ENCODE data around the gene DENND1A. TPM values are rescaled to one million over a fixed set of nuclear protein-coding genes. Genes with fewer than 3 reads are reported as not detected.

Gene DENND1A
- total RNA-seq, 1 experiment from 2014 or later = 23.5 TPM

DNA sequence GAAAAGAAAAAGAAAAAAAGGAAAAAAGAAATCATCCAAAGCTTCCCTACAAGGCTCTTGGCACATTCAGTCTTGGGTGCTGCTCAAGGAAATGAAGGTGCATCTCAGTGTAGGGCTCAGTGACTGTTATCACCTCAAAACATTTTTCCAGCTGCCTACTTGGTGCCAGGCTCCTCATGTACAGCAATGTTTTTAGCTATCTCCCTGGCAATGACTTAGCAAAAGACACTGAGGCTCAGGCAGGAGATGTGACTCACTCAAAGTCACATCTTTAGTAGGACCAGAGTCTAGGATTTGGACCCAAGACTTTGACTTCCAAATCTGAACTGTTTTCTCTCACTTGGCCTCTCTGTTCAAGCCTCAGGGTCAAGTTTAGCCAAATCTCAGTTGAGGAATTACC lies 309.7 kb downstream of the DENND1A start:
- ChIA-PET POLR2A (interaction anchor here (0.6 kb wide), 1 partner anchor 752 kb away, joined by 3 read pairs; no protein-coding TSS in a partner anchor), CTCF (no interaction called here)
- Mint-ChIP-seq H3K4me3 (no peak overlapping the region), H3K9me3 (no peaks in the 10 kb centered on the region), H3K27me3 (ENCODE audit: low read depth) (peaks cover 21% of the 10 kb centered on the region), H3K36me3 (no peaks in the 10 kb centered on the region), H3K4me1 (peaks cover 60% of the 10 kb centered on the region), H3K27ac (no peak overlapping the region)
- no peak for ATAC-seq
- no peak for DNase-seq (ENCODE audit: low spot score)
- TF ChIP-seq RORB (CRISPR knock-in tag; IDR thresholded peaks at IDR 0.05) = no peak
- no peak for TF ChIP-seq USF1 (CRISPR knock-in tag; IDR thresholded peaks at IDR 0.05)
- no peak for TF ChIP-seq PRRX2 (CRISPR knock-in tag; IDR thresholded peaks at IDR 0.05)
- TF ChIP-seq, protein P1, sequence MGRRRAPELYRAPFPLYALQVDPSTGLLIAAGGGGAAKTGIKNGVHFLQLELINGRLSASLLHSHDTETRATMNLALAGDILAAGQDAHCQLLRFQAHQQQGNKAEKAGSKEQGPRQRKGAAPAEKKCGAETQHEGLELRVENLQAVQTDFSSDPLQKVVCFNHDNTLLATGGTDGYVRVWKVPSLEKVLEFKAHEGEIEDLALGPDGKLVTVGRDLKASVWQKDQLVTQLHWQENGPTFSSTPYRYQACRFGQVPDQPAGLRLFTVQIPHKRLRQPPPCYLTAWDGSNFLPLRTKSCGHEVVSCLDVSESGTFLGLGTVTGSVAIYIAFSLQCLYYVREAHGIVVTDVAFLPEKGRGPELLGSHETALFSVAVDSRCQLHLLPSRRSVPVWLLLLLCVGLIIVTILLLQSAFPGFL (CRISPR knock-in tag; IDR thresholded peaks at IDR 0.05; ENCODE audit: borderline replicate concordance) = no peak
- TF ChIP-seq MXD4 (CRISPR knock-in tag; IDR thresholded peaks at IDR 0.05; ENCODE audit: borderline replicate concordance) = no peak
- no peak for TF ChIP-seq NFYB (CRISPR knock-in tag; conservative IDR thresholded peaks at IDR 0.05; ENCODE audit: low read depth)
- no peak for TF ChIP-seq ZNF423 (CRISPR knock-in tag; IDR thresholded peaks at IDR 0.05)
- TF ChIP-seq TCF7 (CRISPR knock-in tag; IDR thresholded peaks at IDR 0.05; ENCODE audit: low read depth) = no peak
- no peak for TF ChIP-seq CREM (CRISPR knock-in tag; IDR thresholded peaks at IDR 0.05)
- TF ChIP-seq ZNF263 (CRISPR knock-in tag; IDR thresholded peaks at IDR 0.05; ENCODE audit: low read depth) = no peak

DNA sequence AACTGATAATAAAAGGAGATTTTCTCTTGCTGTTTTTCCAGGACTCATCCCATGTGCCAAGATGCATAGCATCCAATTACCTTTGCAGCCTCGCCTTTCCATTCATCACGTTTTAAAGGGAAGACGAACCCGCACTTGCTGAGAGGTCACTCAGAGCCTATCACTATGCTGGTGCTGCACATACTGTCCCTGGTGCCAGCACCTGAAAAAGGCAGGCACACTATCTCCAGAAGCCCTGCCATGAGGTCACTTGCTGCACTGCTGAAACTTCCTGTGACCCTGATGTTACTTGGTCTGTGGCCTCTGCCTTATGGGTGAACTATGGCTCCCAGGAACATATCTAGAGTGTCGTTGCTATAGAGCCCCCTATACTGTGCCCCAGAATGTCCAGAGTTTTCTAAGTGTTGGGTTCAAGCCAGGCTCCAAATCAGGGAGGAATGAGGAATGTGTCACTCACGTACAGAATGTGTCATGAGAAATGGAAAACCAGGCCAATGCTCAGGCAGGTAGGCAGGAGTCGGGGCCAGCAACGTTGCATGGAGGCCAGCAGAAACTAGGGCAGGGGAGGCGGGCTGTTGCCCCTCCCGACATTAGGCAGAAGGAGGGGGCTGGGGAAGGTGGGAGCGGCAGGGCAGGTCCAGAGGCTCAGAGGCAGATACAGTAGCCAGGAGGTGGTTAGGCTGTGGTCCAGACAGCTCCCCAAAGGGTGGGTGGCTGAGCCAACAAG lies 311.8 kb downstream of the DENND1A start:
- Mint-ChIP-seq H3K9me3 (no peaks in the 10 kb centered on the region), H3K36me3 (no peaks in the 10 kb centered on the region), H3K27me3 (ENCODE audit: low read depth) (peaks cover 31% of the 10 kb centered on the region), H3K4me1 (peaks cover 46% of the 10 kb centered on the region), H3K4me3 (no peak overlapping the region), H3K27ac (peak overlapping the region; percentile 62; the same call in 1 of the 2 replicates)
- no peak for DNase-seq (ENCODE audit: low spot score)
- ATAC-seq = no peak
- TF ChIP-seq ZNF138 (CRISPR knock-in tag; conservative IDR thresholded peaks at IDR 0.05) = no peak
- TF ChIP-seq ATF1 (CRISPR knock-in tag; IDR thresholded peaks at IDR 0.05) = no peak
- TF ChIP-seq, protein P2, sequence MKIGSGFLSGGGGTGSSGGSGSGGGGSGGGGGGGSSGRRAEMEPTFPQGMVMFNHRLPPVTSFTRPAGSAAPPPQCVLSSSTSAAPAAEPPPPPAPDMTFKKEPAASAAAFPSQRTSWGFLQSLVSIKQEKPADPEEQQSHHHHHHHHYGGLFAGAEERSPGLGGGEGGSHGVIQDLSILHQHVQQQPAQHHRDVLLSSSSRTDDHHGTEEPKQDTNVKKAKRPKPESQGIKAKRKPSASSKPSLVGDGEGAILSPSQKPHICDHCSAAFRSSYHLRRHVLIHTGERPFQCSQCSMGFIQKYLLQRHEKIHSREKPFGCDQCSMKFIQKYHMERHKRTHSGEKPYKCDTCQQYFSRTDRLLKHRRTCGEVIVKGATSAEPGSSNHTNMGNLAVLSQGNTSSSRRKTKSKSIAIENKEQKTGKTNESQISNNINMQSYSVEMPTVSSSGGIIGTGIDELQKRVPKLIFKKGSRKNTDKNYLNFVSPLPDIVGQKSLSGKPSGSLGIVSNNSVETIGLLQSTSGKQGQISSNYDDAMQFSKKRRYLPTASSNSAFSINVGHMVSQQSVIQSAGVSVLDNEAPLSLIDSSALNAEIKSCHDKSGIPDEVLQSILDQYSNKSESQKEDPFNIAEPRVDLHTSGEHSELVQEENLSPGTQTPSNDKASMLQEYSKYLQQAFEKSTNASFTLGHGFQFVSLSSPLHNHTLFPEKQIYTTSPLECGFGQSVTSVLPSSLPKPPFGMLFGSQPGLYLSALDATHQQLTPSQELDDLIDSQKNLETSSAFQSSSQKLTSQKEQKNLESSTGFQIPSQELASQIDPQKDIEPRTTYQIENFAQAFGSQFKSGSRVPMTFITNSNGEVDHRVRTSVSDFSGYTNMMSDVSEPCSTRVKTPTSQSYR (CRISPR knock-in tag; IDR thresholded peaks at IDR 0.05) = no peak
- no peak for TF ChIP-seq FOXP1 (CRISPR knock-in tag; IDR thresholded peaks at IDR 0.05; ENCODE audit: borderline replicate concordance)
- no peak for TF ChIP-seq OVOL2 (CRISPR knock-in tag; IDR thresholded peaks at IDR 0.05; ENCODE audit: borderline replicate concordance)
- POLR2A ChIA-PET = no interaction called here
- CTCF ChIA-PET = no interaction called here

DNA sequence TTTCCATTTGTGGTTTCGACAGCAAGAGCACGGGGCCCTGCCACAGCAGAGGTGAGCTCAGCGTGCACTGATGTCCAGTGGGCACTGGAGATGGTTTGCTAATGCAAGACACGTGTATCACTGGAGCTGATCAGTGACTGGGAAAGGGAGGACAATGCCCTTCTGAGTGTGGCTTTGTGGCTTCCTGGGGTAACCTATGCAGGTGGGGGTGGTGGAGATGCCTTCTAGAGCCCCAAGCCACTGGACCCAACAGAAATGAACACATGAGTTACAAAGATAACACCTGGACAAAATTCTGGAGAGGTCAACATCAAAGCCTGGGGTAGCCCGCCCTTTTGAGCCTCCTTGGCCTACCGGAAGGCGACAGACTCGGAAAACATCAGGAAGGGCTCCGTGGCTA lies 312.6 kb downstream of the DENND1A start:
- H3K4me3 Mint-ChIP-seq = no peak overlapping the region
- no peaks in the 10 kb centered on the region for H3K9me3 Mint-ChIP-seq
- H3K4me1 Mint-ChIP-seq = peaks cover 38% of the 10 kb centered on the region
- ATAC-seq (no peak), DNase-seq (ENCODE audit: low spot score) (no peak)
- ChIA-PET CTCF (no interaction called here), POLR2A (no interaction called here)
- H3K27ac Mint-ChIP-seq = peak overlapping the region; percentile 14
- H3K36me3 Mint-ChIP-seq = no peaks in the 10 kb centered on the region
- H3K27me3 Mint-ChIP-seq (ENCODE audit: low read depth) = peaks cover 31% of the 10 kb centered on the region
- TF ChIP-seq MAX (CRISPR knock-in tag; IDR thresholded peaks at IDR 0.05) (no peak), MXD4 (CRISPR knock-in tag; IDR thresholded peaks at IDR 0.05; ENCODE audit: borderline replicate concordance) (no peak), ATF1 (CRISPR knock-in tag; IDR thresholded peaks at IDR 0.05) (no peak), FOXK1 (CRISPR knock-in tag; IDR thresholded peaks at IDR 0.05) (no peak), USF2 (CRISPR knock-in tag; IDR thresholded peaks at IDR 0.05) (no peak)
- TF ChIP-seq, protein P3, sequence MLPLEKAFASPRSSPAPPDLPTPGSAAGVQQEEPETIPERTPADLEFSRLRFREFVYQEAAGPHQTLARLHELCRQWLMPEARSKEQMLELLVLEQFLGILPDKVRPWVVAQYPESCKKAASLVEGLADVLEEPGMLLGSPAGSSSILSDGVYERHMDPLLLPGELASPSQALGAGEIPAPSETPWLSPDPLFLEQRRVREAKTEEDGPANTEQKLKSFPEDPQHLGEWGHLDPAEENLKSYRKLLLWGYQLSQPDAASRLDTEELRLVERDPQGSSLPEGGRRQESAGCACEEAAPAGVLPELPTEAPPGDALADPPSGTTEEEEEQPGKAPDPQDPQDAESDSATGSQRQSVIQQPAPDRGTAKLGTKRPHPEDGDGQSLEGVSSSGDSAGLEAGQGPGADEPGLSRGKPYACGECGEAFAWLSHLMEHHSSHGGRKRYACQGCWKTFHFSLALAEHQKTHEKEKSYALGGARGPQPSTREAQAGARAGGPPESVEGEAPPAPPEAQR (CRISPR knock-in tag; IDR thresholded peaks at IDR 0.05) = no peak
- TF ChIP-seq, protein P4, sequence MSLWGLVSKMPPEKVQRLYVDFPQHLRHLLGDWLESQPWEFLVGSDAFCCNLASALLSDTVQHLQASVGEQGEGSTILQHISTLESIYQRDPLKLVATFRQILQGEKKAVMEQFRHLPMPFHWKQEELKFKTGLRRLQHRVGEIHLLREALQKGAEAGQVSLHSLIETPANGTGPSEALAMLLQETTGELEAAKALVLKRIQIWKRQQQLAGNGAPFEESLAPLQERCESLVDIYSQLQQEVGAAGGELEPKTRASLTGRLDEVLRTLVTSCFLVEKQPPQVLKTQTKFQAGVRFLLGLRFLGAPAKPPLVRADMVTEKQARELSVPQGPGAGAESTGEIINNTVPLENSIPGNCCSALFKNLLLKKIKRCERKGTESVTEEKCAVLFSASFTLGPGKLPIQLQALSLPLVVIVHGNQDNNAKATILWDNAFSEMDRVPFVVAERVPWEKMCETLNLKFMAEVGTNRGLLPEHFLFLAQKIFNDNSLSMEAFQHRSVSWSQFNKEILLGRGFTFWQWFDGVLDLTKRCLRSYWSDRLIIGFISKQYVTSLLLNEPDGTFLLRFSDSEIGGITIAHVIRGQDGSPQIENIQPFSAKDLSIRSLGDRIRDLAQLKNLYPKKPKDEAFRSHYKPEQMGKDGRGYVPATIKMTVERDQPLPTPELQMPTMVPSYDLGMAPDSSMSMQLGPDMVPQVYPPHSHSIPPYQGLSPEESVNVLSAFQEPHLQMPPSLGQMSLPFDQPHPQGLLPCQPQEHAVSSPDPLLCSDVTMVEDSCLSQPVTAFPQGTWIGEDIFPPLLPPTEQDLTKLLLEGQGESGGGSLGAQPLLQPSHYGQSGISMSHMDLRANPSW (CRISPR knock-in tag; conservative IDR thresholded peaks at IDR 0.05; ENCODE audit: low read depth) = no peak
